Raji (cell line): Measurements from ENCODE around the gene CPNE9.

Source experiments
- POLR2A ChIP-seq: IDR thresholded peaks from 2 replicates; pipeline ENCODE4 v1.6.1; 2011; ENCODE audit warnings: low read depth, low read length, control low read depth; ENCODE audit not compliant: insufficient read depth

The CPNE9 gene

GRCh38 chr3:9681011-9681722 is 22.5 kb upstream of the CPNE9 start:
- no peak for TF ChIP-seq POLR2A

GRCh38 chr3:9681723-9682081 is 21.9 kb upstream of the CPNE9 start:
- TF ChIP-seq POLR2A, result no peak

DNA sequence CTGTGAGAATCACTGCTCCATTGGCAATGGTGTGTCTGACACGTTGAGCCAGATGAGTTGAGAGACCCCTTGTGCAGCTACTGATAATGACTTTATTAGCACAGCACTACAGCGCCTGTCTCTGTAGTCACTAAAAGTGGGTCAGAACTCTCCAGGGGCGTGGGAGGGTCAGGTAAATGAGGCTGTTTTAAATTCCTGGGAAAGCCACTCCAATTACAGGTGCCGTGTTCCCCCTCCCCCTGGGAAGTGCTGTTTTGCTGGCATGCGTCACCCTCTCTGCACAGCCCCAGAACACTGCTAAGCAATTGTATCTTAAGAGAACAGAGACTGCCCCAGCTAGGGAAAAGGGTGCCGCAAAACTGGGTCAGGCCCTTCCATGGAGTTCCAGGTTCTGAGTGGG is 21.5 kb upstream of the CPNE9 start:
- no peak for TF ChIP-seq POLR2A

DNA sequence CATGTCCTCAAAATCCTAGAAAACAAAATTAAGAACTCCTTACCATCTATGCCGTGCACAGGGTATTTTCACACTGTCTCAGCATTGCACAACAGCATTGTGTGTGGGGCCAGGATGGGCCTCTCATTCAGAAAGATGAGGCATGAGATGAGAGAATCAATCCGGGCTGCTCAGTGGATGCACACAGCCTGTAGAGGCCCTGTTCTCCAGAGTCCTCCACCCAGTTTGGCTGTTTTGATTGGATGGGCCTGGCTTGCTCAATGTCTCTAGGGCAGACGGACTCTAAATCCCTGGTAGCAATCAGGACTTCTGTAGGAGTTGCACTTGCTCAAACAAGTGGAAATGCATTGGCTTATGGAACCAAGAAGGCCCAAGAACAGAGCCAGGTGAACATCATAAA is 20.2 kb upstream of the CPNE9 start:
- no peak for TF ChIP-seq POLR2A

DNA sequence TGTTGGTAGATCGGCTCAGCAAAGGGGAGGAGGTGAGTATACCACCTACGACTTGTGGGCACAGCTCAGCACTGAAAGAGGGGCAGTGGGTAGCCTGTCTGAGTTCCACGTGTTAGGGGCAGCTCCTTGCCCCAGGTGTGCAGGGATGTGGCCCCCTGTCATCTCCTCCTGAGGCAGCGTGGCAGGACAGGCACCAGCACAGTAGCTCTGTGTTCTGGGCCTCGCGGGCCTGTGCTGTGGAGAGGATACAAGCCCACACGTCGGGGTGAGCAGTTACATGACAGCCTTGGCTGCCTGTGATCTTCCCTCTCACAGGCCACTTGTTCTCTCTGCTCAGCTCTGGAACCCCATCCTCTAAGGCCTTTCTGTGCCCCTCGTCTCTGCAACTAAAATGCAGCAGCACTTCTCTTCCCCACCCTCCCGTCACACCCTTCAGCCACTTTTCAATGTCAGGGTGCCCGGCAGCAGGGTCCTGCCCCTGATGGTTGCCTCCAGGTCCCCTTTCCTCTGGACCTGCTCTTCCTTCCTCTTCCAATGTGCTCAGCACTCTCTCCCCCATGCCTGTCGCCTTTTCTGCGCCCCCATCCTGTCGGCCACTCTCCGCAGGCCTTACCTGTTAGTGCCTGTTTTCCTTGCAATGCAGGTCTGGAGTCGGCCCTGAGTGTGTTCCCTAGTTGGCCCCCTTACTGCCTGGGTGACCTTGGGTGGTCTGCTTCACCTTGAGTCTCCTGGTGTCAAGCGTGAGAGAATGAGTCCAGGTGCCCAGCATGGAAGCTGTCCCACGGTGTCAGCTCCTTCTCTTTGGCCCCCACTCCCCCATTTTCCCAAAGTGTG is 18.2 kb upstream of the CPNE9 start:
- TF ChIP-seq POLR2A, result no peak

DNA sequence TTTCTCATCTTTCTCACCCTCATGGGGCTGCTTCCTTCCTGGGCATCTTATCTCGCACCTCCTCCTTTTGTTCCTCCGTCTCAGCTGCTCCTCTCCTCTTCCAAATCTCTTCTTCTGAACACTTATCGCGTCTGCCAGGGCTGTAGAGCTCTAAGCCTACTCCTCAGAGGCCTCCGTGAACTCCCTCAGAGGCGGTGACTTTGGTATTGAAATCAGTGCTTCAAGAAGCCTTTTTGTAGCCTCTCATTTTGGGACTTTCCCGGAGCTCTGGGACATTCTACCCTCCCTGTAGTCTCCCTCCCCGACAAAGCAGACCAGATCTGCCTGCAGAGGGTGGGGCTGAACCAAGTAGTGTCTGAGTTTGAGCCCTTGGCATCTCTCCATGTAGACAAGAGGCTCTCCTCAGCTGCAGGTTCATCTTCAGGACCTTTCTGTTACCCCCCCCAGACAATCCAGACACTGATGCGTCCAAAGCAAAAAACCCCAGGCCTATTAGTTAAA is 17.5 kb upstream of the CPNE9 start:
- no peak for TF ChIP-seq POLR2A

DNA sequence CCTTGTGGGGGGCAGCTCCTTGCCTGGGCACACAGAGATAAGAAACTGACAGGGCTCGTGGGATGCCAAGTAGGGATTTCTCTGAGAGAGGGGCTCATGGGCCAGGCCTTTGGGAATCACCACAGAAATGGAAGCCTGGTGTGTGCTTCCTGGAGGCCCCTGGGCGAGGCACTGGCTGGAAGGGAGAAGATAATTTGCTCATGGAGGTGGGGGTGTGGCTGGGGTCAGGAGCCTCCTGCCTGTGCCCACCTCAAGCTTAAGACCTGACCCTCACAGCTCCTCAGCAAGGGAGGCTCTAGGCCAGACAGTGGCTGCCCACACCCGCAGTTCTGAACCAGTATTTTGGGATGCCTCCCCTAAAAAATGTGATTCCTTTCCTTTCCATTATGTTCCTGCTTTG is 16.9 kb upstream of the CPNE9 start:
- TF ChIP-seq POLR2A, result no peak

DNA sequence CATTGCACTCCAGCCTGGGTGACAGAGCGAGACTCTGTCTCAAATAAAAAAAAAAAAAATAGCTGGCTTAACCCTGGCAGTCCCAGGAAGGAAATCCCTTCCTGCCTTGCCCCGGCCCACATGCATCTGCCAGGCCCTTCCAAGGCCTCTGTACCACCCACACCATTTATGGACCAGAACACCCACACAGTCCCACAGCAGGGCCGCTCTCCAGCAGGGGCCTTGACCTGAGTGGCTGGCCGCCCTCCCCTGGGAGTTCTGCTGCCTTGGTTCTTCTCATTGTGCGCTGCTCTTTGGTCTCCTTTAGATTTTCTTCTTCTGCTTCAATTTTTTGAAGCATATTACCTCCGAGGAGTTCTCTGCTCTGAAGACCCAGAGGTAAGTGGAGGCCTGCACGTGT is 16.1 kb upstream of the CPNE9 start:
- TF ChIP-seq POLR2A, result no peak

DNA sequence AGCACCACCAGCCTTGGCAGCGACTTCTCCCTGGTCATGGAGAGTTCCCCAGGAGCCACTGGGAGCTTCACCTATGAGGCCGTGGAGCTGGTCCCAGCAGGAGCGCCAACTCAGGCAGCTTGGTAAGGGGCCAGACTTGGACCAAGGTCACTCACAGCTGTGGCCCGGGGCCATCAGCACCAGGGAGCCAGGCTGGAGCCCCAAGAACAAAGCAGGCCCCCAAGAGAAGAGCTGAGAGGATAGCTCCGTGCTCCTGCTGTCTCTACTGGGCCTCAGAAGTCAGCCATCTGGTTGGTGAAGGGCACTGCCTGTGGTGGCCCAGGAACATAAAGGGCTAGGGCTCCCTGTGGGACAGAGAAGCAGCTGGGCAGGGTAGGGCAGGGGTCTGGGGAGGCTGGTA is 14.7 kb upstream of the CPNE9 start:
- TF ChIP-seq POLR2A, result no peak

DNA sequence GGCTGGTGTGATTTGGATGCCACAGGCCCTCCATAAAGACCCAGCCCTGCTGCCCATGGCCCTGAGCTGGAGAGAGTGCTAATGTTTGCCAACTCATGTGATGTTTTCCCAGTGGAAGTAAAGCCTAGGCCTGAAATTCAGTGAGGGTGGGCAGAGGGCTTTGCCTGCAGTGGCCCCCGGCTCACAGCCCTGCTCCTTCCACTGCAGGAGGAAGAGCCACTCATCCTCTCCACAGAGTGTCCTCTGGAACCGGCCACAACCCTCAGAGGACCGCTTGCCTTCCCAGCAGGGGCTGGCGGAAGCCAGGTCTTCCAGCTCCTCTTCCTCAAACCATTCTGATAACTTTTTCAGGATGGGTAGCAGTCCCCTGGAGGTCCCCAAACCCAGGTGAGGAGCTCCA is 13.9 kb upstream of the CPNE9 start:
- no peak for TF ChIP-seq POLR2A

GRCh38 chr3:9690451-9691450 is 12.9 kb upstream of the CPNE9 start:
- TF ChIP-seq POLR2A, result no peak

DNA sequence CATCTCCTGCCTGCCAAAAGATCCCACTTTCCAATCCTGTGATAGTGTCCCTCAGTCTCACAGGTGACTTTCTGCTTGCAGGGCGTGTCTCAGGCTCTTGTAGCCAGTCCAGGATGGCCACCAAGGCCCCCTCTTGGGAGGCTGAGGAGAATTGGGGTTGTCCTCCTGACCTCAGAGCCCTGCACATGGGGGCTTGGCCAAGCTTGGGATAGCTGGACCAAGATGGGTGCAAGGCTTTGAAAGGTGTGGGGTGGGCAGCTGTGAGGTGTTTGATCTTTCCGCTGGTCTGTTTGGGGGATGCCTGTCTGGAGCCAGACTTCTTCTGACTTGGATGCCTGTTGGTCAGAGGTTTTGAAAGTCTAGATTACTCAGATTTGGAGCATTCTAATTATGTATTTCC is 12.0 kb upstream of the CPNE9 start:
- no peak for TF ChIP-seq POLR2A

DNA sequence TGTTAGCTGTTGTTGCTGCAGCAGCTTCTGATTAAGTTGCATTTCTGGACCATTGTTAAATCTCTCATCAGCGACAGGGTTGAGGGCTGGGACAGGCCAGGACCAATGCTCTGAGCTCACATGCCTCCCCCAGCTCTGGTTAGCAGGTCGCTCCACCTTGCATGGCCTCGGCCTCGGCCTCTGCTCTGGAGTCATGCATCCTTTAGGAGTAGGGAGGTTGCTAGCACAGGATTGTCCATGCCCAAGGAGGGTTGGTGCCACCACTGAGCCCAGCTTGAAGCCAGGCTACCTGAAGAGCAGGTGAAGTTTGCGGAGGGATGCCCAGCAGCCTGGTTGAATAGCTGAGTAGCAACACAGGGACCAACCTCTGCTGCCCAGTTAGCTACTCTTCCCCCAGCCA is 11.2 kb upstream of the CPNE9 start:
- no peak for TF ChIP-seq POLR2A

DNA sequence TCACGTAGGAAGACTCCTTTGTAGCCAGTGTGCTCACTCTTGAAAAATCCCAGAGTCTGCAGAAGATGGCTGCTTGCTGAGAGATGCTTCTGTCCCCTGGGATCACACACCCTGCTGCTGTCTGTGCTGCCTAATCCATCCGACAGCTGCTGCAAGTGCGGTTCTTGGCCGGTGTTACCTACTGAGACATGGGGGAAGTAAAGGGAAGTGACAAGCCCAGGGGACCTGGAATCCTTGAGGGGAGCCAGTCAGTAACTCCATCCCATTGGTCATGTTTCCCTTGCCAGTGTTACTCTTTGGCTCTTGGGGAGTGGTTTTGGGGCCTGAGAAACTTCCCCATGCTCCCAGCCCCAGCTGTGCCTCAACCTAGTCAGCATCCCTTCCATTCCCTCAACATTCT is 8.3 kb upstream of the CPNE9 start:
- no peak for TF ChIP-seq POLR2A

DNA sequence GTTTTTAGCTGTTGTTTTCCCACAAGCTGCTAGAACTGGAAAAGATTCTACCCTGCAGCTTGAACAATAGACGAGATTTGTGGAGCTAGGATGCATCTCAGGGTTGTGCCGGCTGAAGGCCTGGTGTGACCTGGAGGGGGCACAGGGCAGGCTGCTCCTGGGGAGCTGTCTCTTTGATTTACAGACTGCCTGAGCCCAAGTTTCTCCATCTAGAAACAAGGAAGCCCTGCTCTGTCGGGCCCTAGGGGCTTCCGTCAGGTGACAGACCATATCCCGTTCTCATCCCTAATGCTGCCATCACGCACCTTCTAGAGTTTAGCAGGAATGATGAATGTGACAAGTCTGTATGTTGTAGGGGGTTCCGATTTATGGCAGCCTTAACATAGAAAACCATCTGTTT is 7.9 kb upstream of the CPNE9 start:
- TF ChIP-seq POLR2A, result no peak

DNA sequence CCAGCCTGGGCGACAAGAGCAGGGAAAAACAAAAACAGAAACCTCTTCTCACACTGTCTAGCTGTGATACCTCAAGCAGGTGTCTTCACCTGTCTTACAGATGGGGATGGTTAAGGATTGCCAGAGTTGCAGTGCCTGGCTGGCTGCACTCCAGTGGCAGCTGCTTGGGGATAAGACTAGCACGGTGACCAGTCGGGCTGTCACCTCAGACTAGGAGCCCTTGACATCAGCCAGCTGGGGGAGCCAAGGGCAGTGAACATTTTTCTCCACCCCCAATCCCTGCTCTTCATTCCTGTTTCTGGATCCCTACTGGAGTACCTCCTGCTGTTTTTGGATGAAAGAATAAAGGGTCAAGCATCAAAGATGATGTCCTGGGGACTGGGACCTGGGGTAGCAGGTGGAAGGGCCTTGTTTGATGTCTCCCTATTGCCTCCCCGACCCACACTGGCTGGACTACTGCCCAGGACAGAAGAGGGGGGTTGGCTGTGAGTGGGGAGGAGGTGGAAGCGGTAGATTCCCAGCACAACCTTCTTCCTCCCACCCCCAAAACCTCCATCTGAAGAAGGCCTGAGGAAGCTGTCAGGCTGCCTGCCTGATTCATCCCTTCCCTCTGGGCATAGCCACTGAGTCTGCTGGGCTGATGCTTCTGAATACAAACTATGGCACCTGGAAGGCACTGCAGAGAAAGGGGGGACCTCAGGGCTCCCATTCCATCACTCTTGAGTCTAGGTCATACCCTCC is 7.0 kb upstream of the CPNE9 start:
- TF ChIP-seq POLR2A, result no peak
